GM13977 (cell line): ENCODE data around the gene C1QTNF6.

Experiments used
- DNase-seq: peaks from one replicate; pipeline ENCODE4 v3.0.0; 2012; ENCODE audit warnings: low spot score
- CTCF ChIP-seq: IDR thresholded peaks from 2 replicates; pipeline ENCODE4 v1.5.1; 2012; ENCODE audit warnings: mild to moderate bottlenecking, control low read depth; ENCODE audit not compliant: insufficient read depth; ENCODE audit errors: extremely low read depth, missing control alignments
- in situ Hi-C: fragments of 300-500 bp; cut with MboI; formaldehyde crosslinking; loops from one replicate; pipeline ENCODE4 v1.12.0; 2022; ENCODE audit warnings: low sequenced_read_pairs, low pct_unique_long_range_greater_than_20kb, mixed read lengths, inconsistent platforms; ENCODE audit not compliant: unreplicated experiment

The C1QTNF6 gene

DNA sequence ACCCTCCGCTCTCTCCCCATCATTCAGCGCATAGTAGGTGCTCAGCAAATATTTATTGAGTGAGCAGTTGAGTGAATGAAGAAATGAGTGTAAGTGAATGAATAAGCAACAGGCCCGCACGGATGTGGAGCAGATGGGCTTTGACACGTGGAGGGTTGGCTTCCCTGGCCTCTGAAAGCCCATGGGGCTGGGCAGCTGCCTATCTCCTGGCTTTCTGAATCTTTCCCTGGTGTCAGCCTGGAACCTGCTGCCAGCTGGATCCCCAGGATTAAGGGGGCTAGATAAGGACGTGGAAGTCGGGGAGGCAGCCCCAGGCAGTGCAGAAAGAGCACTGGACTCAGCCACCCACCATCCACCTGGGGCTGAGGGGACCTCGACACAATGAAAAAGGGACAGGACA is 50.9 kb downstream of the C1QTNF6 start:
- no peak for TF ChIP-seq CTCF
- DNase-seq: no peak
- in situ Hi-C loops: no loop called here

DNA sequence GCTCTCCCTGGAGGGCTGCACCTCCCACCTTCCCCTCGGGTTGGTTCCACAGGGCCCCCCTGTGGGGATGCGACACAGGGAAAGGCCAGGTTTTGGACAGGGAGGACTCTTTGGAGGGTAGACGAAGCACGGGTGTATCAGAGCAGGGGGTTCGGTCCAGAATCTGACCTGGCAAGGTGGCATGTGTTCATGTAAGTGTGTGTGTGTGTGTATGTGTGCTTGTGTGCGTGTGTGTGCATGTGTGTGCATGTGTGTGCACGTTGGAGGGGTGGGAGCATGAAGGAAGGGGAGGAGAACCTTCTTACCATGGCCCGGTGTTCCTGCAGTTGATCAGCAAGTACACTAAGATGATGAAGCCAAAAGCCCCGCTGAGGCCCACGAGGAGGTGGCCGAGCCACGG is 53.0 kb downstream of the C1QTNF6 start:
- in situ Hi-C loops: no loop called here
- DNase-seq: no peak
- no peak for TF ChIP-seq CTCF

DNA sequence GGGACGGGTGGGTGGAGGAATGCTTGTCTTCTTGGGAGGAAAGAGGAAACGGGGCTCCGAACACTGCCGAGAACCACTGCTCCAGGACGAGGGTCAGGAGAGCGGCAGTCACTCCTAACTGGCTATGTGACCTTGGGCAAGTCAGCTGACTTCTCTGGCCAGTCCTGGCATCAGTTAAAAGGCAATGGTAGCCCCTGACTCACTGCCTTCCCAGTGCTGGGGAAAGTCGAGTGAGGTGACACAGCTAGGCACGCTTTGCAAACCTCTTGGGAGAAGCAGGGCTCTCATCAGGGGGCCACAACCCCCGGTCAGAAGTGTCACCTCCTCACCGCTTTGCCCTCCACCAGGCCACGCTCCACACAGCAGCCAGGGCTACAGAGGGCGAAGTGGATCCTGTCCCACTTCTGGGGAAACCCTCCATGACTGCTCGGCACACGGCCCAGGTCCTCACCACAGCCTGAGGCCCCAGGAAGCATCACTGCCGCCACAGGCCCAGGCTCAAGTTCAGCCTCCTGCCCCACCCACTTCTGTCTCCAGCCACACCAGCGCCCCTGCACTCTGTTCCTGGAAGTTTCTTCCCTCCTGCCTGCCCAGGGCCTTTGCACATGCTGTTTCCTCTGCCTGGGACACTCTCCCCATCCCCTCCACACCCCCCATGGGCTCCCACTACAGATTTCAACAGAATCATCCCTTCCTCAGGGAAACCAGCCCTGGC is 54.6 kb downstream of the C1QTNF6 start:
- in situ Hi-C loops: no loop called here
- no peak for DNase-seq
- TF ChIP-seq CTCF: no peak

GRCh38 chr22:37132773-37133172 is 55.3 kb downstream of the C1QTNF6 start:
- no peak for DNase-seq
- in situ Hi-C loops: no loop called here
- TF ChIP-seq CTCF: no peak
